Measurements from ENCODE around the gene PAGE2B. TPM values are rescaled to one million over a fixed set of nuclear protein-coding genes. Genes with fewer than 3 reads are reported as not detected.

PAGE2B gene
- total RNA-seq, result 0.67 TPM in 1 of 2 replicates, not detected in the other
- 0.23 TPM for total RNA-seq (2013)
- not detected in 2 replicates for polyA plus RNA-seq
- not detected in 2 replicates for polyA minus RNA-seq

GRCh38 chrX:55074851-55075467 lies at the start of gene PAGE2B:
Gene PAGE2B, plus strand, starts transcription at chrX:55075030. Its CDS starts 1,012 bp downstream, at chrX:55076042.
- TF ChIP-seq EZH2 (IDR thresholded peaks at IDR 0.05; ENCODE audit: borderline replicate concordance, insufficient read depth, low read depth, low read length, poor library complexity, severe bottlenecking) (no peak), CTCF (IDR thresholded peaks at IDR 0.05) (no peak)
- Mint-ChIP-seq H3K4me3 (no peak within 1 kb of the TSS), H3K27ac (no peak within 1 kb of the TSS), H3K4me1 (no peaks in the 10 kb centered on the region), H3K9me3 (ENCODE audit: insufficient read depth) (no peaks in the 10 kb centered on the region), H3K27me3 (peaks cover 9% of the 10 kb centered on the region)
- Histone ChIP-seq H3K4me1 (ENCODE audit: control insufficient read depth in 2 of 2, insufficient read depth in 2 of 2, low read length in 2 of 2) (no peaks in the 10 kb centered on the region), H2AFZ (ENCODE audit: insufficient read depth, low read depth, low read length, poor library complexity, severe bottlenecking) (no peak within 1 kb of the TSS), H3K4me3 (ENCODE audit: control extremely low read depth in 1 of 5, extremely low read depth in 1 of 5, insufficient read depth in 1 of 5, low read depth in 2 of 5, low read length in 4 of 5) (no peak within 1 kb of the TSS), H3K36me3 (replicated peaks in 1 of 2; ENCODE audit: control extremely low read depth in 1 of 2, control insufficient read depth in 1 of 2, extremely low read depth in 1 of 2, insufficient read depth in 2 of 2, low read length in 1 of 2) (no peaks in the 10 kb centered on the region), H3K27ac (ENCODE audit: low read length in 2 of 2) (no peak within 1 kb of the TSS), H3K9me3 (ENCODE audit: control extremely low read depth in 1 of 3, control insufficient read depth in 2 of 3, insufficient read depth in 1 of 3, low read length in 2 of 3) (no peaks in the 10 kb centered on the region), H3K27me3 (replicated peaks in 1 of 4; ENCODE audit: control extremely low read depth in 1 of 4, control insufficient read depth in 3 of 4, insufficient read depth in 4 of 4, low read length in 3 of 4) (no peaks in the 10 kb centered on the region), H3K79me2 (ENCODE audit: control insufficient read depth, insufficient read depth, low read length) (no peaks in the 10 kb centered on the region), H3K9ac (ENCODE audit: low read length) (no peak within 1 kb of the TSS), H3K4me2 (replicated peaks; ENCODE audit: low read depth, low read length, poor library complexity, severe bottlenecking) (no peak within 1 kb of the TSS), H4K20me1 (ENCODE audit: control insufficient read depth, insufficient read depth, low read length, poor library complexity, severe bottlenecking) (no peaks in the 10 kb centered on the region)
- POLR2A ChIA-PET, result no interaction called here
- 86% methylated on average over 25 of the region's 36 CpGs for WGBS (ENCODE audit: insufficient coverage)
- CTCF ChIA-PET, result no interaction called here
- DNase-seq (no peak), ATAC-seq (ENCODE audit: low read depth) (no peak)
- intact Hi-C loops (cut with micrococcal nuclease), result no loop called here

DNA sequence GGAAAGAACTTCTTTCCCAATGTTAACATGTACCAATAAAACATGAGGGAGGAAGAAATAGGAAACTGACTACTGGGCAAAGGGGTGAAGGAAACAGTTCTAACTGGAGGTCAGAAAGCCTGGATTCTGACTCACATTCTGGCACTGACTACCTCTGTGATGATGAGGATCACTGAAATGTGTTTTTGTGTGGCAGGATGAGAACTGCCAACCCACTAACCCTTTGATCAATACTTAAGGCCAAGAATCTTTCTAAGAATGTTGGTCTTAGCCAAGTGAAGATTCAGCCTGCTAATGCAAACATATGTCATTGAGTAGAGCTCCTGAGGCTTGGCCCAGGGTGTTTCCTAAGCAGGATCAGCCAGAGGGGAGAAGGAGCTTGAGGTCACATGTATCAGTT lies 48.7 kb upstream of the PAGE2B start:
- no peak overlapping the region for H3K27ac ChIP-seq (ENCODE audit: low read length in 2 of 2)
- no peaks in the 10 kb centered on the region for H3K4me1 Mint-ChIP-seq
- DNase-seq (no peak), ATAC-seq (ENCODE audit: low read depth) (no peak)
- CTCF ChIA-PET, result no interaction called here
- H3K27me3 Mint-ChIP-seq, result no peaks in the 10 kb centered on the region
- TF ChIP-seq EZH2 (IDR thresholded peaks at IDR 0.05; ENCODE audit: borderline replicate concordance, insufficient read depth, low read depth, low read length, poor library complexity, severe bottlenecking), result no peak
- no peak for TF ChIP-seq CTCF (IDR thresholded peaks at IDR 0.05)
- intact Hi-C loops (cut with micrococcal nuclease), result no loop called here
- no peaks in the 10 kb centered on the region for H3K9me3 Mint-ChIP-seq (ENCODE audit: insufficient read depth)
- H3K27ac Mint-ChIP-seq, result no peak overlapping the region
- H3K4me1 ChIP-seq (ENCODE audit: control insufficient read depth in 2 of 2, insufficient read depth in 2 of 2, low read length in 2 of 2), result no peaks in the 10 kb centered on the region
- no peak overlapping the region for H3K9ac ChIP-seq (ENCODE audit: low read length)
- no peak overlapping the region for H3K4me2 ChIP-seq (replicated peaks; ENCODE audit: low read depth, low read length, poor library complexity, severe bottlenecking)
- no peaks in the 10 kb centered on the region for H3K27me3 ChIP-seq (replicated peaks in 1 of 4; ENCODE audit: control extremely low read depth in 1 of 4, control insufficient read depth in 3 of 4, insufficient read depth in 4 of 4, low read length in 3 of 4)
- POLR2A ChIA-PET, result no interaction called here
- no peaks in the 10 kb centered on the region for H3K9me3 ChIP-seq (ENCODE audit: control extremely low read depth in 1 of 3, control insufficient read depth in 2 of 3, insufficient read depth in 1 of 3, low read length in 2 of 3)
- H3K79me2 ChIP-seq (ENCODE audit: control insufficient read depth, insufficient read depth, low read length), result no peaks in the 10 kb centered on the region
- H2AFZ ChIP-seq (ENCODE audit: insufficient read depth, low read depth, low read length, poor library complexity, severe bottlenecking), result no peak overlapping the region
- no peaks in the 10 kb centered on the region for H3K36me3 ChIP-seq (replicated peaks in 1 of 2; ENCODE audit: control extremely low read depth in 1 of 2, control insufficient read depth in 1 of 2, extremely low read depth in 1 of 2, insufficient read depth in 2 of 2, low read length in 1 of 2)
- H3K4me3 ChIP-seq (ENCODE audit: control extremely low read depth in 1 of 5, extremely low read depth in 1 of 5, insufficient read depth in 1 of 5, low read depth in 2 of 5, low read length in 4 of 5), result no peak overlapping the region
- H3K4me3 Mint-ChIP-seq, result no peak overlapping the region
- H4K20me1 ChIP-seq (ENCODE audit: control insufficient read depth, insufficient read depth, low read length, poor library complexity, severe bottlenecking), result no peaks in the 10 kb centered on the region
